Measurements from ENCODE around the gene C10orf62. TPM values are rescaled to one million over a fixed set of nuclear protein-coding genes. Genes with fewer than 3 reads are reported as not detected.

C10orf62 gene
- total RNA-seq, 1 experiment from 2014 or later = not detected

DNA sequence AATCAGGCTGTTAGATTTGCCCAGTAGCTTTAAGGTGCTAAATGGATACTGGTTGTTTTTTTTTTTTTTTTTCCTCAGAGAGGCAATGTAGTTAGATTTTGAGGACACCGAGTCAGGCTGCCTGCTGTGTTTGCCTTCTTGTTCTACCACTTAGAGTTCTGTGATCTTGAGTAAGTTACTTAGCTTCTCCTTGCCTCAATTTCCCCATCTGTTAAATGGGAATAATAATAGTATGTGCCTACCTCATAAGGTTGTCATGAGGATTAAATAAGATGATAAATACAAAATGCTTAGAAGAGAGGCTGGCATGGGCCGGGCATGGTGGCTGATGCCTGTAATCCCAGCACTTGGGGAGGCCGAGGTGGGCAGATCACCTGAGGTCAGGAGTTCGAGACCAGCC, 29.2 kb downstream of the C10orf62 start:
- H3K4me3 Mint-ChIP-seq = no peak overlapping the region
- H3K27ac Mint-ChIP-seq = no peak overlapping the region
- no peak for DNase-seq (ENCODE audit: low spot score)
- ChIA-PET POLR2A (no interaction called here), CTCF (interaction anchor here (0.7 kb wide), 1 partner anchor 200 kb away, joined by 4 read pairs; no protein-coding TSS in a partner anchor)
- no peaks in the 10 kb centered on the region for H3K4me1 Mint-ChIP-seq
- TF ChIP-seq, protein P1, sequence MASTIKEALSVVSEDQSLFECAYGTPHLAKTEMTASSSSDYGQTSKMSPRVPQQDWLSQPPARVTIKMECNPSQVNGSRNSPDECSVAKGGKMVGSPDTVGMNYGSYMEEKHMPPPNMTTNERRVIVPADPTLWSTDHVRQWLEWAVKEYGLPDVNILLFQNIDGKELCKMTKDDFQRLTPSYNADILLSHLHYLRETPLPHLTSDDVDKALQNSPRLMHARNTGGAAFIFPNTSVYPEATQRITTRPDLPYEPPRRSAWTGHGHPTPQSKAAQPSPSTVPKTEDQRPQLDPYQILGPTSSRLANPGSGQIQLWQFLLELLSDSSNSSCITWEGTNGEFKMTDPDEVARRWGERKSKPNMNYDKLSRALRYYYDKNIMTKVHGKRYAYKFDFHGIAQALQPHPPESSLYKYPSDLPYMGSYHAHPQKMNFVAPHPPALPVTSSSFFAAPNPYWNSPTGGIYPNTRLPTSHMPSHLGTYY (CRISPR knock-in tag; IDR thresholded peaks at IDR 0.05) = no peak
- TF ChIP-seq ZNF671 (CRISPR knock-in tag; IDR thresholded peaks at IDR 0.05) (no peak), GRHL2 (CRISPR knock-in tag; IDR thresholded peaks at IDR 0.05; ENCODE audit: insufficient replicate concordance, severe bottlenecking) (no peak), HMGA2 (CRISPR knock-in tag; IDR thresholded peaks at IDR 0.05) (no peak), CREM (CRISPR knock-in tag; IDR thresholded peaks at IDR 0.05) (no peak), ETV6 (CRISPR knock-in tag; IDR thresholded peaks at IDR 0.05) (no peak), TCF7 (CRISPR knock-in tag; IDR thresholded peaks at IDR 0.05; ENCODE audit: low read depth) (no peak), ZNF121 (CRISPR knock-in tag; IDR thresholded peaks at IDR 0.05) (no peak), RORB (CRISPR knock-in tag; IDR thresholded peaks at IDR 0.05) (no peak), ZBTB21 (CRISPR knock-in tag; IDR thresholded peaks at IDR 0.05; ENCODE audit: borderline replicate concordance) (no peak)
- TF ChIP-seq, protein P2, sequence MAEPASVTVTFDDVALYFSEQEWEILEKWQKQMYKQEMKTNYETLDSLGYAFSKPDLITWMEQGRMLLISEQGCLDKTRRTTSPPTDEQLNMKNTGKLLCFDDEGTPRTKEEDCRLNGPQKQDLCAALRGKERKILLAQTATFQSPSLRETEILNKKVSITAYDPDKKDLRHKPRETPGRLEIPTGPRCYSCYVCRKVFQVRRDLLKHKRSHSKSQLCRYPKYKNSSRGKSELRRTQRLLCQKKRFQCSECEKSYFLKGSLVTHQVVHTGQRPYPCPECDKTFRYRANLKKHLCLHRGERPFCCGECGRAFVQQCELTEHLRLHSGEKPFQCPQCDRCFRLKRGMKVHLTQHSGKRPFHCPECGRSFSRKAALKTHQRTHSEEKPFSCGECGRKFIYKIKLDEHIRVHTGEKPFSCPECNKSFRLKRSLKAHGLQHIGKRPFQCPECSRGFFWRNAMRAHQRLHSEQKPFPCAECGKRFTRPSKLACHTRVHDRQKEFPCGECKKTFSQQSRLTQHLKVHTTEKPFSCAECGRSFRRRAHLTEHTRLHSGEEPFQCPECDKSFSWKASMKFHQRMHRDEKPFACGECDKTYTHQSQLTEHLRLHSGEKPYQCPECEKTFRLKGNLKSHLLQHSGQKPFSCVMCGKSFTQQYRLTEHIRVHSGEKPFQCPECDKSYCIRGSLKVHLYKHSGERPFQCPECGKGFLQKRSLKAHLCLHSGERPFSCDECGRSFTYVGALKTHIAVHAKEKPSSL (CRISPR knock-in tag; conservative IDR thresholded peaks at IDR 0.05) = no peak
- TF ChIP-seq, protein P3, sequence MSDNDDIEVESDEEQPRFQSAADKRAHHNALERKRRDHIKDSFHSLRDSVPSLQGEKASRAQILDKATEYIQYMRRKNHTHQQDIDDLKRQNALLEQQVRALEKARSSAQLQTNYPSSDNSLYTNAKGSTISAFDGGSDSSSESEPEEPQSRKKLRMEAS (CRISPR knock-in tag; IDR thresholded peaks at IDR 0.05) = no peak
- TF ChIP-seq, protein P4, sequence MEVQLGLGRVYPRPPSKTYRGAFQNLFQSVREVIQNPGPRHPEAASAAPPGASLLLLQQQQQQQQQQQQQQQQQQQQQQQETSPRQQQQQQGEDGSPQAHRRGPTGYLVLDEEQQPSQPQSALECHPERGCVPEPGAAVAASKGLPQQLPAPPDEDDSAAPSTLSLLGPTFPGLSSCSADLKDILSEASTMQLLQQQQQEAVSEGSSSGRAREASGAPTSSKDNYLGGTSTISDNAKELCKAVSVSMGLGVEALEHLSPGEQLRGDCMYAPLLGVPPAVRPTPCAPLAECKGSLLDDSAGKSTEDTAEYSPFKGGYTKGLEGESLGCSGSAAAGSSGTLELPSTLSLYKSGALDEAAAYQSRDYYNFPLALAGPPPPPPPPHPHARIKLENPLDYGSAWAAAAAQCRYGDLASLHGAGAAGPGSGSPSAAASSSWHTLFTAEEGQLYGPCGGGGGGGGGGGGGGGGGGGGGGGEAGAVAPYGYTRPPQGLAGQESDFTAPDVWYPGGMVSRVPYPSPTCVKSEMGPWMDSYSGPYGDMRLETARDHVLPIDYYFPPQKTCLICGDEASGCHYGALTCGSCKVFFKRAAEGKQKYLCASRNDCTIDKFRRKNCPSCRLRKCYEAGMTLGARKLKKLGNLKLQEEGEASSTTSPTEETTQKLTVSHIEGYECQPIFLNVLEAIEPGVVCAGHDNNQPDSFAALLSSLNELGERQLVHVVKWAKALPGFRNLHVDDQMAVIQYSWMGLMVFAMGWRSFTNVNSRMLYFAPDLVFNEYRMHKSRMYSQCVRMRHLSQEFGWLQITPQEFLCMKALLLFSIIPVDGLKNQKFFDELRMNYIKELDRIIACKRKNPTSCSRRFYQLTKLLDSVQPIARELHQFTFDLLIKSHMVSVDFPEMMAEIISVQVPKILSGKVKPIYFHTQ (CRISPR knock-in tag; IDR thresholded peaks at IDR 0.05) = no peak
- TF ChIP-seq, protein P5, sequence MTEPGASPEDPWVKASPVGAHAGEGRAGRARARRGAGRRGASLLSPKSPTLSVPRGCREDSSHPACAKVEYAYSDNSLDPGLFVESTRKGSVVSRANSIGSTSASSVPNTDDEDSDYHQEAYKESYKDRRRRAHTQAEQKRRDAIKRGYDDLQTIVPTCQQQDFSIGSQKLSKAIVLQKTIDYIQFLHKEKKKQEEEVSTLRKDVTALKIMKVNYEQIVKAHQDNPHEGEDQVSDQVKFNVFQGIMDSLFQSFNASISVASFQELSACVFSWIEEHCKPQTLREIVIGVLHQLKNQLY (CRISPR knock-in tag; IDR thresholded peaks at IDR 0.05) = no peak
- H3K36me3 Mint-ChIP-seq = no peaks in the 10 kb centered on the region
- H3K9me3 Mint-ChIP-seq = no peaks in the 10 kb centered on the region
- H3K27me3 Mint-ChIP-seq (ENCODE audit: low read depth) = no peaks in the 10 kb centered on the region
- ATAC-seq = no peak

DNA sequence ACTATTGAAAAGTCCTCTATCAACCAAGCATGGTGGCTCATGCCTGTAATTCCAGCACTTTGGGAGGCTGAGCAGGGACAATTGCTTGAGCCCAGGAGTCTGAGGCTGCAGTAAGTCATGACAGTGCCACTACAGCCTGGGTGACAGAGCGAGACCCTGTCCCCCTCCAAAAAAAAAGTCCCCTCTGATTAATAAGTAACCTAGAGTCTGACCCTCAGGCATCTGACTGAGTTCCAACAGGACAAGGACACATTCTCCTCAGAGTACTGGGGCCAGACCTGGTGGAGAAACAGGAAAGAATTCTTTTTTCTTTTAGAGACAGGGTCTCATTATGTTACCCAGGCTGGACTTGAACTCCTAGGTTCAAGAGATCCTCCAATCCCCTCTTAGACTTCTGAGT, 33.8 kb downstream of the C10orf62 start:
- no peak for ATAC-seq
- H3K9me3 Mint-ChIP-seq = no peaks in the 10 kb centered on the region
- no peaks in the 10 kb centered on the region for H3K4me1 Mint-ChIP-seq
- no peak overlapping the region for H3K4me3 Mint-ChIP-seq
- no peak for DNase-seq (ENCODE audit: low spot score)
- ChIA-PET POLR2A (no interaction called here), CTCF (interaction anchor here (1.1 to 2.2 kb wide), 2 partner anchors 11 to 168 kb away, joined by 3 to 7 read pairs; no protein-coding TSS in a partner anchor)
- H3K27me3 Mint-ChIP-seq (ENCODE audit: low read depth) = no peaks in the 10 kb centered on the region
- H3K27ac Mint-ChIP-seq = no peak overlapping the region
- H3K36me3 Mint-ChIP-seq = no peaks in the 10 kb centered on the region
- TF ChIP-seq ZNF121 (CRISPR knock-in tag; IDR thresholded peaks at IDR 0.05) = no peak
- TF ChIP-seq MYBL2 (CRISPR knock-in tag; IDR thresholded peaks at IDR 0.05) = no peak
- no peak for TF ChIP-seq EMX1 (CRISPR knock-in tag; IDR thresholded peaks at IDR 0.05)
- TF ChIP-seq, protein P6, sequence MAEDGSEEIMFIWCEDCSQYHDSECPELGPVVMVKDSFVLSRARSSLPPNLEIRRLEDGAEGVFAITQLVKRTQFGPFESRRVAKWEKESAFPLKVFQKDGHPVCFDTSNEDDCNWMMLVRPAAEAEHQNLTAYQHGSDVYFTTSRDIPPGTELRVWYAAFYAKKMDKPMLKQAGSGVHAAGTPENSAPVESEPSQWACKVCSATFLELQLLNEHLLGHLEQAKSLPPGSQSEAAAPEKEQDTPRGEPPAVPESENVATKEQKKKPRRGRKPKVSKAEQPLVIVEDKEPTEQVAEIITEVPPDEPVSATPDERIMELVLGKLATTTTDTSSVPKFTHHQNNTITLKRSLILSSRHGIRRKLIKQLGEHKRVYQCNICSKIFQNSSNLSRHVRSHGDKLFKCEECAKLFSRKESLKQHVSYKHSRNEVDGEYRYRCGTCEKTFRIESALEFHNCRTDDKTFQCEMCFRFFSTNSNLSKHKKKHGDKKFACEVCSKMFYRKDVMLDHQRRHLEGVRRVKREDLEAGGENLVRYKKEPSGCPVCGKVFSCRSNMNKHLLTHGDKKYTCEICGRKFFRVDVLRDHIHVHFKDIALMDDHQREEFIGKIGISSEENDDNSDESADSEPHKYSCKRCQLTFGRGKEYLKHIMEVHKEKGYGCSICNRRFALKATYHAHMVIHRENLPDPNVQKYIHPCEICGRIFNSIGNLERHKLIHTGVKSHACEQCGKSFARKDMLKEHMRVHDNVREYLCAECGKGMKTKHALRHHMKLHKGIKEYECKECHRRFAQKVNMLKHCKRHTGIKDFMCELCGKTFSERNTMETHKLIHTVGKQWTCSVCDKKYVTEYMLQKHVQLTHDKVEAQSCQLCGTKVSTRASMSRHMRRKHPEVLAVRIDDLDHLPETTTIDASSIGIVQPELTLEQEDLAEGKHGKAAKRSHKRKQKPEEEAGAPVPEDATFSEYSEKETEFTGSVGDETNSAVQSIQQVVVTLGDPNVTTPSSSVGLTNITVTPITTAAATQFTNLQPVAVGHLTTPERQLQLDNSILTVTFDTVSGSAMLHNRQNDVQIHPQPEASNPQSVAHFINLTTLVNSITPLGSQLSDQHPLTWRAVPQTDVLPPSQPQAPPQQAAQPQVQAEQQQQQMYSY (CRISPR knock-in tag; IDR thresholded peaks at IDR 0.05) = no peak
- TF ChIP-seq ZNF396 (CRISPR knock-in tag; IDR thresholded peaks at IDR 0.05; ENCODE audit: borderline replicate concordance) = no peak
- TF ChIP-seq, protein P7, sequence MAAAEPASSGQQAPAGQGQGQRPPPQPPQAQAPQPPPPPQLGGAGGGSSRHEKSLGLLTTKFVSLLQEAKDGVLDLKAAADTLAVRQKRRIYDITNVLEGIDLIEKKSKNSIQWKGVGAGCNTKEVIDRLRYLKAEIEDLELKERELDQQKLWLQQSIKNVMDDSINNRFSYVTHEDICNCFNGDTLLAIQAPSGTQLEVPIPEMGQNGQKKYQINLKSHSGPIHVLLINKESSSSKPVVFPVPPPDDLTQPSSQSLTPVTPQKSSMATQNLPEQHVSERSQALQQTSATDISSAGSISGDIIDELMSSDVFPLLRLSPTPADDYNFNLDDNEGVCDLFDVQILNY (CRISPR knock-in tag; IDR thresholded peaks at IDR 0.05) = no peak
- TF ChIP-seq, protein P8, sequence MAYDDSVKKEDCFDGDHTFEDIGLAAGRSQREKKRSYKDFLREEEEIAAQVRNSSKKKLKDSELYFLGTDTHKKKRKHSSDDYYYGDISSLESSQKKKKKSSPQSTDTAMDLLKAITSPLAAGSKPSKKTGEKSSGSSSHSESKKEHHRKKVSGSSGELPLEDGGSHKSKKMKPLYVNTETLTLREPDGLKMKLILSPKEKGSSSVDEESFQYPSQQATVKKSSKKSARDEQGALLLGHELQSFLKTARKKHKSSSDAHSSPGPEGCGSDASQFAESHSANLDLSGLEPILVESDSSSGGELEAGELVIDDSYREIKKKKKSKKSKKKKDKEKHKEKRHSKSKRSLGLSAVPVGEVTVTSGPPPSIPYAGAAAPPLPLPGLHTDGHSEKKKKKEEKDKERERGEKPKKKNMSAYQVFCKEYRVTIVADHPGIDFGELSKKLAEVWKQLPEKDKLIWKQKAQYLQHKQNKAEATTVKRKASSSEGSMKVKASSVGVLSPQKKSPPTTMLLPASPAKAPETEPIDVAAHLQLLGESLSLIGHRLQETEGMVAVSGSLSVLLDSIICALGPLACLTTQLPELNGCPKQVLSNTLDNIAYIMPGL (CRISPR knock-in tag; IDR thresholded peaks at IDR 0.05) = no peak

Data from WTC11 (cell line).